HepG2 (cell line): Measurements from ENCODE around the gene AASS. TPM values are rescaled to one million over a fixed set of nuclear protein-coding genes. Genes with fewer than 3 reads are reported as not detected.

Experiments
- TERF1 ChIP-seq: sonication (generic); formaldehyde crosslinking; IDR thresholded peaks from 2 replicates; pipeline ENCODE4 v1.8.0; 2022; ENCODE audit warnings: mild to moderate bottlenecking, missing genetic modification reagents, moderate library complexity
- ZBTB25 ChIP-seq: IDR thresholded peaks from 2 replicates; pipeline ENCODE4 v1.6.1; 2018; ENCODE audit warnings: missing genetic modification reagents
- ZFY ChIP-seq: sonication (generic); formaldehyde crosslinking; IDR thresholded peaks from 2 replicates; pipeline ENCODE4 v1.4.0; 2020; ENCODE audit warnings: missing genetic modification reagents
- ZHX2 ChIP-seq, 2 experiments: sonication (generic) in 1 of 2; formaldehyde crosslinking in 1 of 2; IDR thresholded peaks; 2 replicates each; pipeline versions ENCODE4 v1.6.1 to v1.9.0; 2014 to 2022; ENCODE audit warnings: antibody characterized with exemption in 1 of 2, borderline replicate concordance in 1 of 2, inconsistent platforms in 1 of 2, low read depth in 1 of 2, missing genetic modification reagents in 1 of 2
- ZNF142 ChIP-seq: sonication (generic); formaldehyde crosslinking; IDR thresholded peaks from 2 replicates; pipeline ENCODE4 v1.4.0; 2020; ENCODE audit warnings: missing genetic modification reagents
- ZNF552 ChIP-seq: sonication (generic); formaldehyde crosslinking; IDR thresholded peaks from 2 replicates; pipeline ENCODE4 v1.9.0; 2022; ENCODE audit warnings: missing genetic modification reagents, mild to moderate bottlenecking, borderline replicate concordance
- ZNF574 ChIP-seq: sonication (generic); formaldehyde crosslinking; IDR thresholded peaks from 2 replicates; pipeline ENCODE4 v1.4.0; 2020; ENCODE audit warnings: missing genetic modification reagents
- ZNF598 ChIP-seq: sonication (generic); formaldehyde crosslinking; IDR thresholded peaks from 2 replicates; pipeline ENCODE4 v1.5.1; 2020; ENCODE audit warnings: mild to moderate bottlenecking, missing genetic modification reagents, borderline replicate concordance
- polyA plus RNA-seq, 8 experiments: library from polyadenylated mRNA; depleted of rRNA in 3 of 8; stranded (reverse) in 7 of 8; unstranded in 1 of 8; fragments of >200 nt; fragmentation: Illumina TruSeq in 4 of 8; extraction: Trizol in 4 of 8; gene quantifications; 2 replicates each; pipeline versions ENCODE4 v1.2.1 to v1.2.3, GENCODE V29; 2011 to 2016; ENCODE audit warnings: low read depth in 4 of 8, missing spikeins in 1 of 8, mixed read lengths in 1 of 8; ENCODE audit not compliant: insufficient read depth in 1 of 8
- total RNA-seq, 5 experiments: library from RNA; depleted of rRNA; stranded (reverse); fragments of >200 nt; fragmentation: Illumina TruSeq; extraction: Trizol; gene quantifications; 2 replicates each; pipeline ENCODE4 v1.2.3, GENCODE V29; 2016; ENCODE audit warnings: low read depth in 1 of 5

The AASS gene
- total and polyA plus RNA-seq, 2 of the 13 experiments (the other 11 are each of a cell fraction or from before 2014, with no cell fraction given), result 11.6 to 43.9 TPM

- peak; percentile 99 for TF ChIP-seq ZNF142 (CRISPR knock-in tag)
- no peak for TF ChIP-seq TERF1
- TF ChIP-seq ZHX2 (IDR thresholded peaks at IDR 0.05; ENCODE audit: low read depth), result peak; percentile 86
- no peak for TF ChIP-seq ZHX2 (CRISPR knock-in tag; IDR thresholded peaks at IDR 0.05; ENCODE audit: borderline replicate concordance)
- TF ChIP-seq ZFY (CRISPR knock-in tag), result peak; percentile 82
- TF ChIP-seq ZNF574 (CRISPR knock-in tag), result peak; percentile 59
- TF ChIP-seq ZNF552 (CRISPR knock-in tag), result no peak
- no peak for TF ChIP-seq ZNF598 (CRISPR knock-in tag)
- 0 out of 2 replicates have a peak, but pooled peaks have one; percentile 15 for TF ChIP-seq ZBTB25 (CRISPR knock-in tag)
These were observed at the start of gene AASS (continued) for GRCh38 chr7:122143751-122144711.
